Measurements from ENCODE around the gene SH3PXD2A.

DNA sequence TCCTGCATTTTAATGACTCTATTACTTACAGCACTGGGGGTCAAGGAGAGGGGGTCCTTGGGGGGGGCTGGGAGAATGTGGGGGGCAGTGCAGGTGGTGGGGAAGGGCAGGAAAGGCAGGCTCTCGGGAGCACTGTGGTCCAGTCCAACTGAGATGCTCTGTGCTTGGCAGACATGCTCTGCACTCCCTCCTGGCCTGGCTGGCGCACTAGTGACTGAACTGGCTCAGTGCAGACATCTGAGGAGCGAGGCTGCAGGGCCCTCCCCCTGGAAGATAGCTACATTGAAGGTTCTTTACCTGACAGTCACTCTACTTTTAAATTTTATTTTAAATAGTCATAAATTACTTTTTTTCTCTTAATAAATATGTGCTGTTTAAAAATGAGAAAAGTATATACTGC is 256.2 kb downstream of the SH3PXD2A start:
- no peak for TF ChIP-seq POLR2AphosphoS5 (IDR thresholded peaks at IDR 0.05; ENCODE audit: low read depth, low read length)
- no peak for TF ChIP-seq POLR2A (IDR thresholded peaks at IDR 0.05; ENCODE audit: low read depth, low read length)
- TF ChIP-seq PAX5 (IDR thresholded peaks at IDR 0.05; ENCODE audit: insufficient read depth, low read length, severe bottlenecking): no peak
- TF ChIP-seq TAF1 (IDR thresholded peaks at IDR 0.05; ENCODE audit: low read depth, low read length): no peak
- TF ChIP-seq SPI1 (IDR thresholded peaks at IDR 0.05; ENCODE audit: low read depth, low read length): no peak

Measured in GM12891 (cell line).